HTERT RPE-1 (cell line): ENCODE data around the gene CLEC11A.
"Not testable (repeated sequence)": the region's sequence is repeated elsewhere in the genome, so short reads cannot be mapped to it uniquely, and the experiment has no call there.

Experiments
- in situ Hi-C: fragments of 300-500 bp; cut with MboI; formaldehyde crosslinking; loops from 4 replicates; pipeline ENCODE4 v1.14.3; 2020; ENCODE audit warnings: low sequenced_read_pairs

CLEC11A gene

DNA sequence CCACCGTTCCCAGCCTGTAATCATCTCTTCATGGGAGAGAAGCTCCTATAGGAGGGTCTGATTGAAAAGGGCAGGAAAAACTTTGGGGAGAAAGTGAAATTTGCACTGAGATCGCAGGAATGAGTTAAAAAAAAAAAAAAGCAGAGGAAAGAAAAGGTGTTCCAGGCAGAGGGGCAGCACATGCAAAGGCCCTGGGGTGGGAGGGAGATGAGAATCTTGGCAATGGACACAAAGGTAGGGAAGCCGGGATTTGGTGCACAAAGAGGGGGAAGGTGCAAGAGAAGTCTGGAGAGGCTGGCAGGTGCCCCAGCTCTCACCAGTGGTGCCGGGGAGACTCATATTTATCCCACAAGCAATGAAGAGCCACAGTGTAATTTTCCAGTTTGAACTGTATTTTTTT is 30.7 kb downstream of the CLEC11A start:
- in situ Hi-C loops: no loop called here

DNA sequence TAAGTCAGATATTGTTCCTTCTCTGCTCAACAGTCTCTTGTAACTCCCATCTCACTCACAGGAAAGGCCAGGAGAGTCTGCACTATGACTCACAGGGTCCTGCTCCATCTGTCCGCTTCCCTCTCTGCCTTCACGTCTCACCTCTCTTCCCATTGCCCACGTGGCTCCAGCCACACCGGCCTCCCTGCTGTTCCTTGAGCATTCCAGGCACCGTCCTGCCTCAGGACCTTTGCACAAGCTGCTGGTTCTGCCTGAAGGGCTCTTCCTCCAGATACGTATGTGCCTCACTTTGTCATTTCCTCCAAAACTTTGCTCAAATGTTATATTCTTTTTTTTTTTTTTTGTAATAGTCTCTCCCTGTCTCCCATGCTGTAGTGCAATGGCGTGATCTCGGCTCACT is 33.1 kb downstream of the CLEC11A start:
- in situ Hi-C loops: not testable (repeated sequence)

DNA sequence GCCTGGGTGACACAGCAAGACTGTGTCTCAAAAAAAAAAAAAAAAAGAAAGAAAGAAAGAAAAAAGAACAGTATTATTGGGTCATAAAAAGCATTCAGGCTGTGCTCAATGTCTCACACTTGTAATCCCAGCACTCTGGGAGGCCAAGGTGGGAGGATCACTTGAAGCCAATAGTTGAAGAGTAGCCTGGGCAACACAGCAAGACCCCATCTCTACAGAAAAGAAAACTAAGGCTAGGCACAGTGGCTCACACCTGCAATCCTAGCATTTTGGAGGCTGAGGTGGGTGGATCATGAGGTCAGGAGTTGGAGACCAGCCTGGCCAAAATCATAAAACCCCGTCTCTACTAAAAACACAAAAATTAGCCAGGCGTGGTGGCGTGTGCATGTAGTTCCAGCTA is 34.5 kb downstream of the CLEC11A start:
- in situ Hi-C loops: not testable (repeated sequence)

DNA sequence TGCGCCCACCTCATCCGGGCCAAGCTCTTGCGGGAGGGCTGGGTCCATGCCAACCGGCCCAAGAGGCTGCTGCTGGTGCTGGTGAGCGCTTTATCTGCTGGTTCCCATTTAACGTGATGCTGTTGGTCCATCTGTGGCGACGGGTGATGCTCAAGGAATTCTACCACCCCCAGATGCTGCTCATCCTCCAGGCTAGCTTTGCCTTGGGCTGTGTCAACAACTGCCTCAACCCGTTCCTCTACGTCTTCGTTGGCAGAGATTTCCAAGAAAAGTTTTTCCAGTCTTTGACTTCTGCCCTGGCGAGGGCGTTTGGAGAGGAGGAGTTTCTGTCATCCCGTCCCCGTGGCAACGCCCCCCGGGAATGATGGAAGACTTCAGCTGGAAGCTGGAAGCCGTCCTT is 35.9 kb downstream of the CLEC11A start:
- in situ Hi-C loops: not testable (repeated sequence)

DNA sequence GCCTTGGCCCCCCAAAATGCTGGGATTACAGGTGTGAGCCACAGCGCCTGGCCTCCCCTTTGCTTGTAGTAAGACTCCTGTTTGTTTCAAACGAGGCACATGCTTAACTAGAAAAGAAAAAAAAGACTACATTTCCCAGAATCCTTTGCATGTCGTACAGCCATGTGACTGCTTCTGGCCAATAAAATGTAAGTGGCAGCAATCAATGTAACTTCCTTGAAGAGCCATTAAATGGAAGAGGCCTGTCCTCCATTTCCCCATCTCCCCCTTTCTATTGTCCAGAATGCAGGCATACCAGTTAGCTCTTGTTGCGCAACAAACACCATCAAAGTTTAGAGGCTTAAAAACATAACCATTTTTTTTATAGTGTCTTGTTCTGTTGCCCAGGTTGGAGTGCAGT is 36.7 kb downstream of the CLEC11A start:
- in situ Hi-C loops: no loop called here

DNA sequence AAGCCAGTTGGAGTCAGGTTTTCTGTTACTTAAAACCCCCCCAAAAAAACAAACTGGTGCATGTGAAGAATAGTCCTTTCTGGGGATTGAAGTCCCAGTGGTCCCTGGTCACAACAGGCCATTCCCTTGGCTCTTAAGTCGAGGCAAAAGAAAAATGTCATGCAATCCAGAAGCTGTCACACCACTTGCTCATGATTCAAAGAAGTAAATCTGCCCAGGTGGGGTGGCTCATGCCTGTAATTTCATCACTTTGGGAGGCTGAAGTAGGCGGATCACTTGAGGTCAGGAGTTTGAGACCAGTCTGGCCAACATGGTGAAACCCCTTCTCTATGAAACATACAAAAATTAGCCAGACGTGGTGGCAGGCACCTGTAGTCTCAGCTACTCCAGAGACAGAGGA is 38.3 kb downstream of the CLEC11A start:
- in situ Hi-C loops: not testable (repeated sequence)

DNA sequence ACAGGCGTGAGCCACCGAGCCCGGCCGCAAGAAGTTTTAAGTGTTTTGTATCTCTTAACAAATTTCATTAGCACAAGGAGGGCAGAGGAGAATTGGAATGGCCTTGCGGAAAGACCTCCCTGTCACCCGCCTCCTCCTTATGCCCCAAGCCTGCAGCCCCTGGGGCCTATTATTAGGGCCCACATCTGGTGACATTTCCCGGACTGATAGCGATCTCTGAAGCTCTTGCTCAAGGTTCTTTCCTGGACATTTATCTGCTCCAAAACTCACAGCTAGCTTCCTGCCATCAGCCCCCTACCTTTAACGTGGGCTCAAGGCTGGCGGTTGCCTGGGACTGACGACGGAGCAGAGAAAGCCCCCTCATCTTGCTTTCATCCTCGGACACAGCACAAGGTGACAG is 40.4 kb downstream of the CLEC11A start:
- in situ Hi-C loops: not testable (repeated sequence)

DNA sequence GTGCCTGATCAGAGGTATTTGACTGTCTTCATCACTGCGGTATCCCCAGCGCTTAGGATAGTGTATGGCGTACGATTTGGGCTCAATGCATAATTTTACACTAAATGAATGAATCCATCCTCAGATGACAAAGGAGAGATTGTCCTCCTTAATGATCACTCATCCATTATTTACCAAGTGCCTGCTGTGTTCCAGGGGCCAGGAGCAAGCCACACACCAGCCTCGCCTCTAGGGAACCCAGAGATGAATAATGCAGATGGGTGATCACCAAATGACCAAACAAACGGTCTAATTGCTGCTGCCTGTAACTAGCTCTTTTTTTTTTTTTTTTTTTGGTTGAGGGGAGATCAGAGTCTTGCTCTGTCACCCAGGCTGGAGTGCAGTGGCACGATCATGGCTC is 41.2 kb downstream of the CLEC11A start:
- in situ Hi-C loops: no loop called here

DNA sequence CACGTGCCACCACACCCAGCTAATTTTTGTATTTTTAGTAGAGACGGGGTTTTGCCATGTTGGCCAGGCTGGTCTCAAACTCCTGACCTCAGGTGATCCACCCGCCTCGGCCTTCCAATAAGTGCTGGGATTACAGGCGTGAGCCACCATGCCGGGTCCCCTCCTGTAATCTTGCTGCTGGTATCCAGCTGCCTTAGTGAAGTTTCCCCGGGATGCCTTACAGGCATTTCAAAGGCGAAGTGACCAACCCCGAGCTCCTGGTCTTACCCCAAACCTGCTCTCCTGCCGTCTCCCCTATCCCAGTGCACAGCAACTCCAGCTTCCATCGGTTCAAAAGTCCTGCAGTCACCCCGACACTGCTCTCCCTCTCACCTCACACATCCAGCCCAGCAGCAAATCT is 43.6 kb downstream of the CLEC11A start:
- in situ Hi-C loops: not testable (repeated sequence)

DNA sequence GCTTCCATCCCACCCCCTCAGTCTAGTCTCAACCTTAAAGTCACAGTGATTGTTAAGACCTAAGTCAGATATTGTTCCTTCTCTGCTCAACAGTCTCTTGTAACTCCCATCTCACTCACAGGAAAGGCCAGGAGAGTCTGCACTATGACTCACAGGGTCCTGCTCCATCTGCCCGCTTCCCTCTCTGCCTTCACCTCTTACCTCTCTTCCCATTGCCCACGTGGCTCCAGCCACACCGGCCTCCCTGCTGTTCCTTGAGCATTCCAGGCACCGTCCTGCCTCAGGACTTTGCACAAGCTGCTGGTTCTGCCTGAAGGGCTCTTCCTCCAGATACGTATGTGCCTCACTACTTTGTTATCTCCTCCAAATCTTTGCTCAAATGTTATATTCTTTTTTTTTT is 44.1 kb downstream of the CLEC11A start:
- in situ Hi-C loops: not testable (repeated sequence)

DNA sequence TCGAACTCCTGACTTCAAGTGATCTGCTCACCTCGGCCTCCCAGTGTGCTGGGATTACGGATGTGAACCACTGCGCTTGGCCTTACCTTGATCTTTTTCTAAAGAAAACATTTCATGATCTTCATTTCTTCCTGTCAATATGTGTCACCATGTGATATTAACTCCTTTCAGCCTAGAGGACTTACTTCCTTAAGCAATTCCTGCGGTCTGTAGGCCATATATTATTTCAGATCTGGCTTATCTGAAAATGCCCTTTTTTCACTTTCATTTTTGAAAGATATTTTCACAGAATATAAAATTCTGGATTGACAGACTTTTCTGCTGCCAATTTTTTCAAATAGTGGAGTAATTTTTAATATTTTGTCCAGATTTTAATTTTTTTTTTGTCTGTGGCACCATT is 45.1 kb downstream of the CLEC11A start:
- in situ Hi-C loops: no loop called here

DNA sequence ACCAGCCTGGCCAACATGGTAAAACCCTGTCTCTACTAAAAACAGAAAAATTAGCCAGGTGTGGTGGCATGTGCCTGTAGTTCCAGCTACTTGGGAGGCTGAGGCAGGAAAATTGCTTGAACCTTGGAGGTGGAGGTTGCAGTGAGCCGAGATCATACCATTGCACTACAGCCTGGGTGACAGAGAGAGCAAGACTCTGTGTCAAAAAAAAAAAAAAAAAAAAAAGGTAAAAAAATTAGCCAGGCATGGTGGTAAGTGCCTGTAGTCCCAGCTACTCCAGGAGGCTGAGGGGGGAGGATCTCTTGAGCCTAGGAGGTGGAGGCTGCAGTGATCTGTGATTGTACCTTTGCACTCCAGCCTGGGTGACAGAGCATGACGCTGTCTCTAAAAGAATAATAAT is 47.0 kb downstream of the CLEC11A start, which contains the start of gene GPR32:
Gene GPR32 (plus strand): TSS at position 301 of the 400 bp plus-strand sequence. CDS start 137 bp downstream, outside the sequence.
- in situ Hi-C loops: not testable (repeated sequence)

DNA sequence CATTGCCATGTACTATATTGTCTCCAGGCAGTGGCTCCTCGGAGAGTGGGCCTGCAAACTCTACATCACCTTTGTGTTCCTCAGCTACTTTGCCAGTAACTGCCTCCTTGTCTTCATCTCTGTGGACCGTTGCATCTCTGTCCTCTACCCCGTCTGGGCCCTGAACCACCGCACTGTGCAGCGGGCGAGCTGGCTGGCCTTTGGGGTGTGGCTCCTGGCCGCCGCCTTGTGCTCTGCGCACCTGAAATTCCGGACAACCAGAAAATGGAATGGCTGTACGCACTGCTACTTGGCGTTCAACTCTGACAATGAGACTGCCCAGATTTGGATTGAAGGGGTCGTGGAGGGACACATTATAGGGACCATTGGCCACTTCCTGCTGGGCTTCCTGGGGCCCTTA is 47.7 kb downstream of the CLEC11A start:
- in situ Hi-C loops: no loop called here

DNA sequence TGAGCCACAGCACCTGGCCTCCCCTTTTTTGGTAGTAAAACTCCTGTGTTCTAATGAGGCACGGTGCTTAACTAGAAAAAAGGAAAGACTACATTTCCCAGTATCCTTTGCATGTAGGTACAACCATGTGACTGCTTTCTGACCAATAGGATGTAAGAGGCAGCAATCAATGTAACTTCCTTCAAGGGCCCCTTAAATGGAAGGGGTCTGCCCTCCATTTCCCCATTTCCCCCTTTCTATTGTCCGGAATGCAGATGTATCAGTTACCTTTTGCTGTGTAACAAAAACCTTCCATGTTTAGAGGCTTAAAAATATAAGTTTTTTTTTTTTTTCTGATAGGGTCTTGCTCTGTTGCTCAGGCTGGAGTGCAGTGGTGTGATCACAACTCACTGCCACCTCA is 49.3 kb downstream of the CLEC11A start:
- in situ Hi-C loops: no loop called here

DNA sequence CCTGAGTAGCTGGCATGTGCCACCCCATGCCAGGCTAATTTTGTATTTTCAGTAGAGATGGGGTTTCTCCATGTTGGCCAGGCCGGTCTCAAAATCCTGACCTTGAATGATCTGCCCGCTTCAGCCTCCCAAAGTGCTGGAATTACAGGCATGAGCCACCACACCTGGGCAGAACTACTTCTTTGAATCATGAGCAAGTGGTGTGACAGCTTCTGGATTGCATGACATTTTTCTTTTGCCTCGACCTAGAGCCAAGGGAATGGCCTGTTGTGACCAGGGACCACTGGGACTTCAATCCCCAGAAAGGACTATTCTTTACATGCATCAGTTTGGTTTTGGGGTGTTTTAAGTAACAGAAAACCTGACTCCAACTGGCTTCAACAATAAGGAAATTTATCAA is 49.7 kb downstream of the CLEC11A start:
- in situ Hi-C loops: not testable (repeated sequence)

DNA sequence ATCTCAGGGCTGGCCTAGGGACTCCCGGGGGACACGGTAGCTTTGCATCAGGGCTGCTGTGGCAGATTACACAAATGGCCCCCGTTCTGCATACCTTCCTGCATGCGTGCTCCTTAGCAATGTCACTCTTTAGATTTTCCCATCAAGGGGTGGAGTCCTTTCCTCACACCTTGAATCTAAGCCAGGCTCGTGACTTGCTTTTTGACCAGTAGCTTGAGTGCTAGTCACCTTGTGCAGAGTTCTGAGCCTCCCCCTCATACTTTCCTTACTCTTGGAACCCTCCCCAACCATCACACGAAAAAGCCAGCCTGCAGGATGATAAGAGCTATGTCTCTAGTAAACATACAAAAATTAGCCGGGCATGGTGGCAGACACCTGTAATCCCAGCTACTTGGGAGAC is 50.3 kb downstream of the CLEC11A start:
- in situ Hi-C loops: not testable (repeated sequence)
